Breast epithelium (tissue), 4 donors: Measurements from ENCODE around the gene CYTH1. TPM values are rescaled to one million over a fixed set of nuclear protein-coding genes. Genes with fewer than 3 reads are reported as not detected.

ENCODE experiments used
- DNase-seq, 2 donors: peaks; one replicate each; pipeline ENCODE4 v3.0.0-alpha.2; 2019; ENCODE audit warnings: low spot score in 2 of 2
- H3K27ac ChIP-seq, 2 donors: fragments of 200-600 bp; sonication (generic) in 1 of 2; one replicate each; pipeline ENCODE4 v1.5.1; 2016 to 2019; ENCODE audit warnings: mild to moderate bottlenecking in 1 of 2
- H3K27me3 ChIP-seq, 2 donors: fragments of 200-600 bp; sonication (generic) in 1 of 2; one replicate each; pipeline versions ENCODE4 v1.5.1 to v1.6.0; 2017 to 2019; ENCODE audit warnings: control low read depth in 1 of 2, mild to moderate bottlenecking in 1 of 2
- H3K36me3 ChIP-seq: fragments of 200-600 bp; one replicate; pipeline ENCODE4 v1.5.1; 2019
- H3K4me1 ChIP-seq, 2 donors: fragments of 200-600 bp; sonication (generic); one replicate each; pipeline ENCODE4 v1.5.1; 2016 to 2019; ENCODE audit warnings: control low read depth in 1 of 2
- H3K4me3 ChIP-seq, 3 donors: fragments of 200-600 bp; sonication (generic); 1 replicate in 2 of 3; 2 replicates in 1 of 3; pipeline ENCODE4 v1.5.1; 2016 to 2019; ENCODE audit warnings: mild to moderate bottlenecking in 3 of 3, moderate library complexity in 2 of 3
- H3K9me3 ChIP-seq, 2 donors: fragments of 200-600 bp; sonication (generic) in 1 of 2; one replicate each; pipeline ENCODE4 v1.5.1; 2016 to 2019; ENCODE audit warnings: control low read depth in 1 of 2
- CTCF ChIP-seq, 3 donors: fragments of 450-650 bp; IDR thresholded peaks; one replicate each; pipeline ENCODE4 v1.5.1; 2016 to 2017; ENCODE audit warnings: antibody characterized with exemption in 3 of 3, mild to moderate bottlenecking in 3 of 3, moderate library complexity in 3 of 3
- POLR2A ChIP-seq: fragments of 450-650 bp; IDR thresholded peaks from one replicate; pipeline ENCODE4 v1.6.1; 2016; ENCODE audit warnings: antibody characterized with exemption, mild to moderate bottlenecking, moderate library complexity
- POLR2AphosphoS5 ChIP-seq, 3 donors: sonication (generic); formaldehyde crosslinking; IDR thresholded peaks; one replicate each; pipeline ENCODE4 v1.6.1; 2017; ENCODE audit warnings: antibody characterized with exemption in 3 of 3
- intact Hi-C: fragments of 100-400 bp; cut with DNase I; formaldehyde crosslinking; loops from one replicate; pipeline ENCODE4 v1.15.1; 2023; ENCODE audit warnings: low total_unique reads
- total RNA-seq, 3 donors: library from RNA; depleted of rRNA; stranded (reverse); fragments of >200 nt; gene quantifications; one replicate each; pipeline ENCODE4 v1.1.0, GENCODE V29; 2016

The CYTH1 gene
- total RNA-seq, 3 donors from 2014 or later: 49.5 to 64.8 (median 50.7) TPM

- no peak for TF ChIP-seq POLR2AphosphoS5 (IDR thresholded peaks at IDR 0.05)
- no peak for TF ChIP-seq CTCF (IDR thresholded peaks at IDR 0.05)
- no peak for TF ChIP-seq POLR2A
- Histone ChIP-seq H3K27me3 (no peaks in the 10 kb centered on the region), H3K4me3 (peak overlapping the region; percentile 47 to 74 (median 57)), H3K4me1 (peaks cover 2 to 8% of the 10 kb centered on the region in 2 donors), H3K9me3 (no peaks in the 10 kb centered on the region), H3K36me3 (no peaks in the 10 kb centered on the region), H3K27ac (peak overlapping the region; percentile 84 to 87)
- no peak for DNase-seq
- intact Hi-C loops: no loop called here
Observed at GRCh38 chr17:78735832-78736525, 46.1 kb downstream of the CYTH1 start.

GRCh38 chr17:78734793-78735641 is 47.1 kb downstream of the CYTH1 start:
- H3K4me3 ChIP-seq: peak overlapping the region; percentile 47 to 74 (median 57)
- no peak for DNase-seq
- peaks cover 2 to 8% of the 10 kb centered on the region in 2 donors for H3K4me1 ChIP-seq
- H3K27me3 ChIP-seq: no peaks in the 10 kb centered on the region
- intact Hi-C loops: no loop called here
- no peaks in the 10 kb centered on the region for H3K36me3 ChIP-seq
- no peaks in the 10 kb centered on the region for H3K9me3 ChIP-seq
- no peak for TF ChIP-seq POLR2A
- peak overlapping the region; percentile 84 to 87 for H3K27ac ChIP-seq

GRCh38 chr17:78732354-78732753 is 49.7 kb downstream of the CYTH1 start:
- TF ChIP-seq CTCF (IDR thresholded peaks at IDR 0.05): no peak
- Histone ChIP-seq H3K27ac (no peak overlapping the region), H3K27me3 (no peaks in the 10 kb centered on the region), H3K4me3 (no peak overlapping the region), H3K36me3 (no peaks in the 10 kb centered on the region), H3K4me1 (peaks cover 2 to 8% of the 10 kb centered on the region in 2 donors), H3K9me3 (no peaks in the 10 kb centered on the region)
- intact Hi-C loops: no loop called here
- no peak for DNase-seq

- no peaks in the 10 kb centered on the region for H3K36me3 ChIP-seq
- H3K4me1 ChIP-seq: peaks cover 2 to 8% of the 10 kb centered on the region in 2 donors
- no peak overlapping the region for H3K4me3 ChIP-seq
- DNase-seq: no peak
- no peaks in the 10 kb centered on the region for H3K27me3 ChIP-seq
- intact Hi-C loops: no loop called here
- no peak overlapping the region for H3K27ac ChIP-seq
- TF ChIP-seq CTCF (IDR thresholded peaks at IDR 0.05) (no peak), POLR2A (no peak), POLR2AphosphoS5 (IDR thresholded peaks at IDR 0.05) (no peak)
- H3K9me3 ChIP-seq: no peaks in the 10 kb centered on the region
Observed at GRCh38 chr17:78731904-78732303, 50.2 kb downstream of the CYTH1 start.

GRCh38 chr17:78729641-78730040 is 52.4 kb downstream of the CYTH1 start:
- no peak overlapping the region for H3K4me3 ChIP-seq
- H3K9me3 ChIP-seq: no peaks in the 10 kb centered on the region
- H3K4me1 ChIP-seq: peaks cover under 1 to 2% of the 10 kb centered on the region in 2 donors
- no peak overlapping the region for H3K27ac ChIP-seq
- no peak for TF ChIP-seq POLR2AphosphoS5 (IDR thresholded peaks at IDR 0.05)
- TF ChIP-seq POLR2A: no peak
- no peak for TF ChIP-seq CTCF (IDR thresholded peaks at IDR 0.05)
- intact Hi-C loops: no loop called here
- no peaks in the 10 kb centered on the region for H3K36me3 ChIP-seq
- H3K27me3 ChIP-seq: no peaks in the 10 kb centered on the region
- no peak for DNase-seq
